ENCODE results near the gene PLPP2.
"Not testable (repeated sequence)": the region's sequence is repeated elsewhere in the genome, so short reads cannot be mapped to it uniquely, and the experiment has no call there.

The PLPP2 gene

DNA sequence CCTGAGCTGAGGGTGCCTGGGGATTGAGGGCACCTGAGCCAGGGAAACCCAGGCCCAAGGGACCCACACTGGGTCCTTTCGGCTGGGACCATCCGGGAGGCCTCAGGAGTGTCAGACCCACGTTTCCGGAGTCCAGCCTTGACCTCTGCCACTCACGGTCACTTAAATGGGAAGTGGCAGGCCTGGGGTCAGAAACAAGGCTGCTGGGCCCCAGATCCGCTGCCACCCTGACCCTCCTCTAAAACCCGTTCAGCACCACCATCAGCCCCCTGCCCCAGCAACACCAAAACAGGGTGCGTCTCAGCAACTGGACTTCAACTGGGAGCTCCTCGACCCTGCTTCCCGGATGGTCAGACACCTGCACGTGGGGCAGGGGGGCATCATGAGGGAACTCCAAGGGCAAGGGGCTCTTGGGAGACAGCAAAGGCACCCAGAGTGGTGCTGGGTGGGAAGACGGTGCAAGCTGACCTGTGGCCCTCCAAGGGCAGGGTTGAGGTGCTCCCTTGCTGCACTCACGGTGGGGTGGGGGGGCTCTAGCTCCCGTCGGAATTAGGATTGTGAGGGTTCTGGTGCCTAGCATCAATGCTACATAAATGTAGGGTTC, 1.2 kb upstream of the PLPP2 start:
- no peak for DNase-seq

GRCh38 chr19:291561-292280, 518 bp upstream of the PLPP2 start:
- no peak for DNase-seq

- no peak for DNase-seq
Observed at GRCh38 chr19:290372-291005, 714 bp downstream of the PLPP2 start.

GRCh38 chr19:289651-290371, 1.4 kb downstream of the PLPP2 start:
- no peak for DNase-seq

- DNase-seq: no peak
Observed at GRCh38 chr19:288911-289310, 2.3 kb downstream of the PLPP2 start.

DNA sequence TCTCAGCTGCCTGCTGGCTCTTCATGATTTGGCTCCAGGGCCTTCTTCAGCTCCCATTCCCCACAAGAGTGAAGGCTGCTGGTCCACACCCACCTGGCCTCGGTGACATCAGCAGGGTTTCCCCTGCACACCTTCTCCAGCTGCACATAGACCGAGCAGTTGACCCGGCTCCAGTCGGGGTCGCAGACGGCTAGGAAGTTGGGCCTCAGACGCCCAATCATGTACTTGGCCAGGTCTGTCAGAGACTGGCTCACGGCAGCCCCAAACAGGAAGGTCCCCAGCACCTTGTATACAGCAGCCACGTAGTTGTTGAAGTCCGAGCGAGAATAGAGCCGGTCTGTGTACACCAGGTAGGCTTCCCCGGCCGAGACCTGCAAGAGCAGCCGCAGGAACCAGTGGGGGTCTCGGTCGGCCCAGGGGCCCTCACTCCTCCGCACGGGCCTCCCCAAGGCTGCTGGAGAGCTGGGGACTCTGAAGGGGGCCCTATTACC, 3.8 kb downstream of the PLPP2 start:
- DNase-seq: no peak

GRCh38 chr19:283395-283794, 7.8 kb downstream of the PLPP2 start:
- no peak for DNase-seq

DNA sequence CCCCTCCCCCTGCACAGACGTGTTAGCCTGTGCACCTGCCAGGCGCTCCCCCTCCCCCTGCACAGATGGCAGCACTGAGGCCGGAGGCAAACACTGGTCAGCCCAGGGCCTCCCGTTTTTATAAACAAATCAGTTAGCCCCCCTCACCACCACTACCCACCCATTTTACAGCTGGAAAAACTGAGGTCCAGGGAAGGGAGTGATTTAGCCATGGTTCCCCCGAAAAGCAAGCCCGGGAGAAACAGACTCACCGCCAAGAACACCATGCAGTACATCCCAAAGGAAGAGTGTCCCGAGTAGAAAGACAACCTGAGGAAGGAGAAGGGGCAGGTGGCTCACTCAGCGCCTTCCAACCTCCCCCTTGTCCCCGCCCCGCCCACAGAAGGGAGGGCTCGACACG, 8.7 kb downstream of the PLPP2 start:
- DNase-seq: no peak

DNA sequence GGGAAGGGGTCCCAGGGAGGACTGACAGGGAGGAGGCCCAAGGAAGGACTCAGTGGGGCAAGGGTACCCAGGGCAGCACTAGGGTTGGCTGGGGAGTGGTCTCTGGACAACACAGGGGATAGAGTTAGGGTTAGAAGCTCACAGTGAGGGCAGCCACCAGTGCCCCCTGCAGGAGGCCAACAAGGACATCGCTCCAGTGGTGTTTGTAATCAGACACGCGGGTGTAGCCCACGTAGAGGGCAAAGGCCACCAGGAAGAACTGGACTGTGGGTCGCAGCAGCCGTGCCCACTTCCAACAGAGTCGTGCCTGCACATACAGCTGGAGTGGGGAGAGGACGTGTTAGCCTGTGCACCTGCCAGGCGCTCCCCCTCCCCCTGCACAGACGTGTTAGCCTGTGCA, 9.2 kb downstream of the PLPP2 start:
- no peak for DNase-seq

- no peak for DNase-seq
Observed at GRCh38 chr19:281156-281853, 9.9 kb downstream of the PLPP2 start.

GRCh38 chr19:280541-281009, 10.6 kb downstream of the PLPP2 start:
- DNase-seq: no peak

GRCh38 chr19:279656-280055, 11.5 kb downstream of the PLPP2 start:
- DNase-seq: no peak

DNA sequence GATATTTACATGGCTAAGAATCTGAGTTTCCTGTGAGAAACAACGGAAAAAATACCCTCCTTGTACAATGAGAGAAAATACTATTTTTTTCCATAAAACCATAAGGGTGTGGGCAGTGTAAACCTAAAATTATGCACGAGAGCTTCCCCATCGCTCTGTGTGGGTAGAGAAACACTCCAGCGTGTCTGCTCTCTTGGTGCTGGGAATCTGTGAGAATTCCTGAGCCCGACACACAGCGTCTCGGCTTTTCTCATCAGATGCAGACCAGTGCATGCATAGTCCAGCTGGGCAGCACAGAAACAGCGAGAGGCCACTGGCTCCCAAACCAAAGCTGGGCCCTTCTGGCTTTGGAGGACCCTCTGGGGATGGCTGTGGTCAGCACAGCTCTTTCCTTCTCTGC, 12.0 kb downstream of the PLPP2 start:
- DNase-seq: no peak

DNA sequence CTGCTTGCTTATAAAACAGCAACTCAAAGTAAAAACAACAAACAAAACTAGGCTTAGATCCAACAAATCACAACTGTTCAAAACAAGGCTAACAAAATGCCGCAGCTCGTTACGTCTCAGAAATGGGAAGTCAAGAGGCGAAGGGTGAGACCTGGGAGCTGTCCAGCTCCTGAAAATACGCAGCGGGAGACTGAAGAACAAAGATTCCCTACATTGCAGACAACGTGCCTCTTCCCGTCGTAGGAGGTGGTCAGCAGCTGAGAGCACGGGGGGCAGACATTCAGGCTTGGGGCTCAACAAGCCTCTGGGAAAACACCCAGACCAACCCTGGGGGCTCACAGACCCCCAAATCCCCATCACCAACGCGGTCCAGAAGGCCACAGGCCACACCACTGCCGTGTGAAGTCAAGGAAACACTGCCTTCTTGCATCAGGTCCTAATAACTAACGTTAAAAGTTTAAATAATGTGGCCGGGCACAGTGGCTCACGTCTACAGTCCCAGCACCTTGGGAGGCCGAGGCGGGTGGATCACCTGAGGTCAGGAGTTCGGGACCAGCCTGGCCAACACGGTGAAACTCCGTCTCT, 13.5 kb downstream of the PLPP2 start:
- no peak for DNase-seq

GRCh38 chr19:277131-277530, 14.1 kb downstream of the PLPP2 start:
- no peak for DNase-seq

DNA sequence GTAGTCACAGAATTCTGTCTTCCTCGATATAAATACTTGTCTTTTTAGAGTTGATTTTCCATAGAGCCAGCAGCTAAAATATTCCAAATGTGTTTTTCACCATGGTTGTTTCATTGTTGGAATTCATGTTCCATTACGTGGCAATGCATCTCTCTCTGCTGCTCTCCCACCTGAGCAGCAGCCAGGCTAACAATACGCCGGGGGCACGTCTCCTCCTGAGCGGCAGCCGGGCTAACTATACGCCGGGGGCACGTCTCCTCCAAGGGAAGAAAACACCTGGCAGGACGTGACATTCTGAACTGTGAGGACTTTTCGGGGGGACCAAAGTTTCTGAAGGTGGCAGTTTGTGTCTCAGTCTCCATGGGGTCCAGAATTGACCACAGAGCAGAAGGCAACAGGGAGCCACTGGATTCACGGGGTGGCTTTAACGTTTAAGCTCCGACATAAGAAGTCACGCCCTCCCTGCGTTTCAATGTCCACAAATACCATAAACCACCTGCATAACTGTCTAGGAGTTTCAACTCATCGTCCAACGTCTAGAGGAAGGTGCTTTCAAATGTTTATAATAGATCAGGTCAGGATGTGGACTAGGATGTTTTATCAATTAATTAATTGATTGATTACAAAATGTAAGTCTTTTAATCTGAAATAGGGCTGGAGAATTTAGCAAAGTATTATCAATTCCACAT, 15.1 kb downstream of the PLPP2 start:
- DNase-seq: no peak

GRCh38 chr19:275000-275399, 16.2 kb downstream of the PLPP2 start:
- no peak for DNase-seq

DNA sequence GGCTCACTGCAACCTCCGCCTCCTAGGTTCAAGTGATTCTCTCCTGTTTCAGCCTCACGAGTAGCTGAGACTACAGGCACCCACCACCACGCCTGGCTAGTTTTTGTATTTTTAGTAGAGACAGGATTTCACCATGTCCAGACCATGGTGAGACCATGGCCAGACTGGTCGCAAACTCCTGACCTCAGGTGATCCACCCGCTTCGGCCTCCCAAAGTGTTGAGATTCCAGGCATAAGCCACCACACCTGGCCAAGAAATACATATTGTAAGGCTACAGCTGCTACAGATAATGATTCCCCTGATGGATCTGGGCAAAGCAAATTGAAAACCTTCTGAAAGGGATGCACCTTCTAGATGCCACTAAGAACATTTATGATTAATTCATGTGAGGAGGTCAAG, 17.8 kb downstream of the PLPP2 start:
- no peak for DNase-seq

- no peak for DNase-seq
Observed at GRCh38 chr19:271856-272255, 19.3 kb downstream of the PLPP2 start.

GRCh38 chr19:270766-271318, 20.4 kb downstream of the PLPP2 start:
- not testable (repeated sequence) for DNase-seq

DNA sequence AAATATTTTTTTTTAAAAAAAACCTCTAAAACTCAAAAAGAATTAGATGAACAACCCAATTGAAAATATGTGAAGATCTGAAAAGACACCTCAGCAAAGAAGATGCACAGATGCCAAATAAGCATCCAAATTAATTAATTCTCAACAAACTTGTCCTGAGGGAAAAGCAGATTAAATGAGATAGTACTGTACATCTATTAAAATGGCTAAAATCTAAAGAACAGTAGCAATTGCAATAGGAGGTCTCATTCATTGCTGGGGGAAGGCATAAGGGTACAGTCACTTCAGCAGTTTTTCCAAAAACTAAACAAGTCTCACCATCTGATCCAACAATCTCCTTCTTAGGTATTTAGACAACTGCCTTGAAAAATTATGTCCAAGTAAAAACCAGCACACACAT, 22.0 kb downstream of the PLPP2 start:
- no peak for DNase-seq

Data from stimulated activated CD4-positive, alpha-beta T cell treated with anti-CD3 and anti-CD28 coated beads, Interleukin-2, amount 100 ng/mL, for 48 hours (primary cell).